HG03439 (cell line): Measurements from ENCODE around the gene ACBD6.
A peak's percentile ranks its signal among the peaks of the same experiment; 100 is the strongest.

Source experiments
- ATAC-seq: cut with Tn5 transposase; IDR thresholded peaks from one replicate; pipeline ENCODE4 v1.9.1; 2021; ENCODE audit warnings: mild to moderate bottlenecking, moderate library complexity; ENCODE audit not compliant: unreplicated experiment

ACBD6 gene

GRCh38 chr1:180527101-180527669 lies 24.8 kb upstream of the ACBD6 start:
- no peak for ATAC-seq

- ATAC-seq, result no peak
Observed at GRCh38 chr1:180525715-180526039, 23.3 kb upstream of the ACBD6 start.

- no peak for ATAC-seq
Observed at GRCh38 chr1:180524915-180525714, 22.7 kb upstream of the ACBD6 start.

GRCh38 chr1:180524160-180524914 lies 22.0 kb upstream of the ACBD6 start:
- ATAC-seq, result no peak

- ATAC-seq, result no peak
Observed at GRCh38 chr1:180522213-180522515, 19.8 kb upstream of the ACBD6 start.

- no peak for ATAC-seq
Observed at GRCh38 chr1:180521474-180522212, 19.3 kb upstream of the ACBD6 start.

- no peak for ATAC-seq
Observed at GRCh38 chr1:180519846-180520245, 17.5 kb upstream of the ACBD6 start.

GRCh38 chr1:180515857-180516388 lies 13.5 kb upstream of the ACBD6 start:
- peak; percentile 99 for ATAC-seq

- ATAC-seq, result no peak
Observed at GRCh38 chr1:180515364-180515763, 13.0 kb upstream of the ACBD6 start.

- no peak for ATAC-seq
Observed at GRCh38 chr1:180513531-180513930, 11.2 kb upstream of the ACBD6 start.

- ATAC-seq, result no peak
Observed at GRCh38 chr1:180510882-180511281, 8.5 kb upstream of the ACBD6 start.

GRCh38 chr1:180508725-180509097 lies 6.3 kb upstream of the ACBD6 start:
- ATAC-seq, result no peak

- ATAC-seq, result no peak
Observed at GRCh38 chr1:180507795-180508724, 5.7 kb upstream of the ACBD6 start.

- no peak for ATAC-seq
Observed at GRCh38 chr1:180505732-180506335, 3.5 kb upstream of the ACBD6 start.

GRCh38 chr1:180504186-180504585 lies 1.8 kb upstream of the ACBD6 start:
- no peak for ATAC-seq

GRCh38 chr1:180503280-180503862 lies 994 bp upstream of the ACBD6 start:
- no peak for ATAC-seq

GRCh38 chr1:180501865-180502360 lies 464 bp downstream of the ACBD6 start:
- ATAC-seq, result peak; percentile 34

GRCh38 chr1:180500689-180501088 lies 1.7 kb downstream of the ACBD6 start:
- no peak for ATAC-seq

- no peak for ATAC-seq
Observed at GRCh38 chr1:180498594-180498993, 3.8 kb downstream of the ACBD6 start.
